Breast epithelium (tissue), 4 donors: ENCODE results near the gene POU3F3. TPM values are rescaled to one million over a fixed set of nuclear protein-coding genes. Genes with fewer than 3 reads are reported as not detected.

Source experiments
- DNase-seq, 2 donors: peaks; one replicate each; pipeline ENCODE4 v3.0.0-alpha.2; 2019; ENCODE audit warnings: low spot score in 2 of 2
- H3K27ac ChIP-seq, 2 donors: fragments of 200-600 bp; sonication (generic) in 1 of 2; one replicate each; pipeline ENCODE4 v1.5.1; 2016 to 2019; ENCODE audit warnings: mild to moderate bottlenecking in 1 of 2
- H3K27me3 ChIP-seq, 2 donors: fragments of 200-600 bp; sonication (generic) in 1 of 2; one replicate each; pipeline versions ENCODE4 v1.5.1 to v1.6.0; 2017 to 2019; ENCODE audit warnings: control low read depth in 1 of 2, mild to moderate bottlenecking in 1 of 2
- H3K36me3 ChIP-seq: fragments of 200-600 bp; one replicate; pipeline ENCODE4 v1.5.1; 2019
- H3K4me1 ChIP-seq, 2 donors: fragments of 200-600 bp; sonication (generic); one replicate each; pipeline ENCODE4 v1.5.1; 2016 to 2019; ENCODE audit warnings: control low read depth in 1 of 2
- H3K4me3 ChIP-seq, 3 donors: fragments of 200-600 bp; sonication (generic); 1 replicate in 2 of 3; 2 replicates in 1 of 3; pipeline ENCODE4 v1.5.1; 2016 to 2019; ENCODE audit warnings: mild to moderate bottlenecking in 3 of 3, moderate library complexity in 2 of 3
- H3K9me3 ChIP-seq, 2 donors: fragments of 200-600 bp; sonication (generic) in 1 of 2; one replicate each; pipeline ENCODE4 v1.5.1; 2016 to 2019; ENCODE audit warnings: control low read depth in 1 of 2
- CTCF ChIP-seq, 3 donors: fragments of 450-650 bp; IDR thresholded peaks; one replicate each; pipeline ENCODE4 v1.5.1; 2016 to 2017; ENCODE audit warnings: antibody characterized with exemption in 3 of 3, mild to moderate bottlenecking in 3 of 3, moderate library complexity in 3 of 3
- POLR2A ChIP-seq: fragments of 450-650 bp; IDR thresholded peaks from one replicate; pipeline ENCODE4 v1.6.1; 2016; ENCODE audit warnings: antibody characterized with exemption, mild to moderate bottlenecking, moderate library complexity
- POLR2AphosphoS5 ChIP-seq, 3 donors: sonication (generic); formaldehyde crosslinking; IDR thresholded peaks; one replicate each; pipeline ENCODE4 v1.6.1; 2017; ENCODE audit warnings: antibody characterized with exemption in 3 of 3
- intact Hi-C: fragments of 100-400 bp; cut with DNase I; formaldehyde crosslinking; loops from one replicate; pipeline ENCODE4 v1.15.1; 2023; ENCODE audit warnings: low total_unique reads
- total RNA-seq, 3 donors: library from RNA; depleted of rRNA; stranded (reverse); fragments of >200 nt; gene quantifications; one replicate each; pipeline ENCODE4 v1.1.0, GENCODE V29; 2016

The POU3F3 gene
- total RNA-seq, 3 donors from 2014 or later, result 0.32 to 3.4 (median 0.98) TPM

GRCh38 chr2:104836265-104836664, 17.6 kb upstream of the POU3F3 start:
- TF ChIP-seq CTCF (IDR thresholded peaks at IDR 0.05) (no peak), POLR2AphosphoS5 (IDR thresholded peaks at IDR 0.05) (no peak), POLR2A (no peak)
- H3K9me3 ChIP-seq, result no peaks in the 10 kb centered on the region
- H3K4me1 ChIP-seq, result no peaks in the 10 kb centered on the region
- intact Hi-C loops, result no loop called here
- H3K27me3 ChIP-seq, result peaks cover 0 to 4% of the 10 kb centered on the region in 2 donors
- no peak overlapping the region for H3K4me3 ChIP-seq
- no peak overlapping the region for H3K27ac ChIP-seq
- DNase-seq, result no peak
- H3K36me3 ChIP-seq, result no peaks in the 10 kb centered on the region

- no peak for DNase-seq
- TF ChIP-seq POLR2AphosphoS5 (IDR thresholded peaks at IDR 0.05) (no peak), POLR2A (no peak)
- H3K4me1 ChIP-seq, result no peaks in the 10 kb centered on the region
- H3K36me3 ChIP-seq, result no peaks in the 10 kb centered on the region
- intact Hi-C loops, result no loop called here
- H3K9me3 ChIP-seq, result no peaks in the 10 kb centered on the region
- H3K27me3 ChIP-seq, result peaks cover 0 to 6% of the 10 kb centered on the region in 2 donors
- no peak overlapping the region for H3K27ac ChIP-seq
- no peak overlapping the region for H3K4me3 ChIP-seq
Observed at GRCh38 chr2:104836841-104837240, 17.1 kb upstream of the POU3F3 start.

- intact Hi-C loops, result no loop called here
- Histone ChIP-seq H3K27ac (no peak overlapping the region), H3K36me3 (no peaks in the 10 kb centered on the region), H3K27me3 (peaks cover 5 to 39% of the 10 kb centered on the region in 2 donors), H3K9me3 (no peaks in the 10 kb centered on the region), H3K4me1 (no peaks in the 10 kb centered on the region), H3K4me3 (no peak overlapping the region)
- TF ChIP-seq POLR2A, result no peak
- TF ChIP-seq POLR2AphosphoS5 (IDR thresholded peaks at IDR 0.05), result no peak
- TF ChIP-seq CTCF (IDR thresholded peaks at IDR 0.05), result no peak
- DNase-seq, result no peak
Observed at GRCh38 chr2:104840156-104840555, 13.8 kb upstream of the POU3F3 start.

DNA sequence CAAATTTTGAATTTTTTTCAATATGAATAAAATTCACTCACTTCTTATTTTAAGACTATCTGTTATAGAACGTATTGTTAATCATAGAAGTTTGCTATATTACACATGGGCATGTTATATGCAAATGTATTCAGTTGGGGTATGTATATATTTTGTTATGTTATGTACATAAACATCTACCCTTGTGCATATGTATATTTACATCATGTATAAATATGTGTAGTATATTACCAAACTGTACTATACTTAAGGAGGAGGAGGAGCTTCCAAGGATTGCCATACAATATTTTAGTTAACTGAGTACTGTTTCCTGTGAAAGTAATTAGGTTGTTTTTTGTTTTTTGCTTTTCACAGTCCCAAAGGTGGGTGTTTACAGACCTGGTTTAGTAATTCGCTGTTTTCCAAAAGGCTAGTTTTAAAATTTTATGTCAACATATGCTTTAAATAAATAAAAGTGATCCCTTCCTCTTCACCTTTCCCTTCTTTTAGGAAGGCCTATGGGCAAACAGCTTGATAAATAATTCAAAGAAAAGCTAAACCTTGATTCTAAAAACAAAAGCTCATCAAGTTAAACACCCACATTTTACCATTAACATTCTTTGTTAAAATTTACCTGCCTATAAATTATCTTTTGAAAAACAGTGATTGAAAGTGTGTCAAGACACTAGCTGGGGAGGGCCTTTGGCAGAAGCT, 12.9 kb upstream of the POU3F3 start:
- intact Hi-C loops, result no loop called here
- TF ChIP-seq POLR2A (no peak), CTCF (IDR thresholded peaks at IDR 0.05) (no peak)
- Histone ChIP-seq H3K27me3 (peaks cover 5 to 44% of the 10 kb centered on the region in 2 donors), H3K4me1 (no peaks in the 10 kb centered on the region), H3K9me3 (no peaks in the 10 kb centered on the region), H3K27ac (no peak overlapping the region), H3K36me3 (no peaks in the 10 kb centered on the region), H3K4me3 (no peak overlapping the region)
- DNase-seq, result no peak

GRCh38 chr2:104841744-104842143, 12.2 kb upstream of the POU3F3 start:
- Histone ChIP-seq H3K4me1 (no peaks in the 10 kb centered on the region), H3K4me3 (no peak overlapping the region), H3K27me3 (peaks cover 5 to 51% of the 10 kb centered on the region in 2 donors), H3K27ac (no peak overlapping the region), H3K9me3 (no peaks in the 10 kb centered on the region), H3K36me3 (no peaks in the 10 kb centered on the region)
- TF ChIP-seq POLR2AphosphoS5 (IDR thresholded peaks at IDR 0.05) (no peak), POLR2A (no peak)
- intact Hi-C loops, result no loop called here
- DNase-seq, result no peak

DNA sequence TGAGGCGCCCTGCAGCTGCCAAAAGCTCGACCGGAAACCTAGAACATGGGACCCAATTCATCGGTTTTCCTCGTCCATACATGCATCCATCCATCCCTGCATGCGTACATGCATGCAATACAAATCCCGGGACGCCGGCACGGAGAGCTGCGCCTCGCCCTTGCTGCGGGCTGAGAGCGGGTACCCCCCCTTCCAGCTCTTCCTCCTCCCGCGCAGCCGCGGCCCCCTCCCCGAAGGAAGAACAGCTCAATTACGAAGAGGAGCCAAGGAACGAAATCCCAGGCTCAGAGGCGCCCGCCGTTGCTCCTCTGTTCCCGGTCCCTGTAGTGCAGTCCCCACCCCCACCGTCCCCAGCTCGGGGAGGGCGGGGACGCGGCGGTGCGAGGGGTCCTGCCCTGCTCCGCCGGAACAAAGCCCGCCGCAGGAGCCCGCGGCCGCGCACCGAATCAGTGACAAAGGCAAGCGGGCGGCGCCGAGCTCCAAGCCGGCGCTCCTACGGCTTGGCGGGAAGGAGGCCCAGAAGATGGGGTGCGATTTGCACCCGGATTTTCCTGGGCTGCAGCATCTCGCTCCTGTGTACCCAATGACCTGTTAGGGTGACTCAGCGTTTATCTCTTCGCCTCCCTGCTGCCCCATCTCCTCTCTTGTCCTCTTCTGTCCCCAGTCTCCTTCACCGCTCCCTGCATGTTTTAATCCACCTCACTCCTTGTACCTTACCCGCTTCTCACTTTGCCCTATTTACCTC, 8.9 kb upstream of the POU3F3 start:
- Histone ChIP-seq H3K27me3 (peaks cover 5 to 83% of the 10 kb centered on the region in 2 donors), H3K9me3 (no peaks in the 10 kb centered on the region), H3K27ac (peak overlapping the region in 1 of 2 donors; percentile 22), H3K36me3 (no peaks in the 10 kb centered on the region), H3K4me3 (peak overlapping the region in 2 of 3 donors; percentile 38 to 61), H3K4me1 (no peaks in the 10 kb centered on the region)
- intact Hi-C loops, result no loop called here
- DNase-seq, result no peak
- TF ChIP-seq POLR2AphosphoS5 (IDR thresholded peaks at IDR 0.05), result no peak
- TF ChIP-seq POLR2A, result no peak
- no peak for TF ChIP-seq CTCF (IDR thresholded peaks at IDR 0.05)
